Cardiac fibroblast (primary cell): Measurements from ENCODE around the gene KCNE2.

ENCODE experiments used
- DNase-seq, 2 donors: peaks; one replicate each; pipeline versions ENCODE4 v3.0.0 to v3.0.0-alpha.2; 2010; ENCODE audit warnings: low read depth in 2 of 2
- H3K4me3 ChIP-seq, 2 donors: replicated peaks in 1 of 2; 1 replicate in 1 of 2; 2 replicates in 1 of 2; pipeline ENCODE4 v1.5.1; 2011; ENCODE audit warnings: low read depth in 2 of 2, low read length in 2 of 2, mild to moderate bottlenecking in 2 of 2, moderate library complexity in 1 of 2
- CTCF ChIP-seq: IDR thresholded peaks from one replicate; pipeline ENCODE4 v1.5.1; 2011; ENCODE audit warnings: low read depth, mild to moderate bottlenecking, low read length, inconsistent platforms

KCNE2 gene

GRCh38 chr21:34343347-34343746, 20.5 kb upstream of the KCNE2 start:
- no peak for TF ChIP-seq CTCF
- H3K4me3 ChIP-seq, result no peak overlapping the region
- no peak for DNase-seq

- no peak overlapping the region for H3K4me3 ChIP-seq
- DNase-seq, result no peak
- no peak for TF ChIP-seq CTCF
Measured at GRCh38 chr21:34343838-34344381, 19.9 kb upstream of the KCNE2 start.

GRCh38 chr21:34344584-34344983, 19.2 kb upstream of the KCNE2 start:
- TF ChIP-seq CTCF, result no peak
- H3K4me3 ChIP-seq, result no peak overlapping the region
- DNase-seq, result no peak

- TF ChIP-seq CTCF, result no peak
- peak; percentile 33 to 40 for DNase-seq
- H3K4me3 ChIP-seq, result no peak overlapping the region
Measured at GRCh38 chr21:34345091-34345871, 18.5 kb upstream of the KCNE2 start.

GRCh38 chr21:34345892-34346291, 17.9 kb upstream of the KCNE2 start:
- no peak for TF ChIP-seq CTCF
- DNase-seq, result peak in 1 of 2 donors; percentile 25
- H3K4me3 ChIP-seq, result no peak overlapping the region

- H3K4me3 ChIP-seq, result no peak overlapping the region
- DNase-seq, result no peak
- no peak for TF ChIP-seq CTCF
Measured at GRCh38 chr21:34348890-34349519, 14.8 kb upstream of the KCNE2 start.
